ENCODE results near the gene MYRIP. TPM values are rescaled to one million over a fixed set of nuclear protein-coding genes. Genes with fewer than 3 reads are reported as not detected.

Gene MYRIP
- polyA plus RNA-seq, 1 of the 3 experiments (the other 2 are of a cell fraction) = 1.2 TPM

DNA sequence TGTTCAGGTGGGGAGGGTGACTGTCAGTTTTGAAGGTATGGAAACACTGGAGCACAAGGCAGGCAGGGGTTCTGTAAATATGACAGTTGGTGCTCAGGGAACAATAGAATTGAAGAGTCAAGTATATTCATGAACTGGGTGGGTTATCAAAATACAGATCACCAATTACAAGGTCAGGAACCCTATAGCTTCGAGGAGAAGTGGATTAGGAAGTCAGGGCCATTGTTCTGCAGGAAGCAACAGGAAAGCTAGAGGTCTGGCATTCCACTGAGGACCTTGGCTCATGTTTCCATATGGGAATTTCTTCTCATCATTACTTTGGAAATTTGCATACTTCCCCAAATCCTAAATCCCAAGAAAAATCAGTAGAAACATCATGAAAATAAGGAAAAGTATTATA is 125.9 kb downstream of the MYRIP start:
- no peaks in the 10 kb centered on the region for H3K9me3 ChIP-seq
- CTCF ChIA-PET = no interaction called here
- no peaks in the 10 kb centered on the region for H4K20me1 ChIP-seq (ENCODE audit: insufficient read depth)
- H3K27ac ChIP-seq (ENCODE audit: low read depth in 2 of 2, low read length in 1 of 2) = no peak overlapping the region
- 6% methylated on average over 1 of the region's 1 CpG for WGBS (ENCODE audit: low lambda C conversion rate)
- no peak overlapping the region for H3K4me2 ChIP-seq
- DNase-seq = no peak
- H2AFZ ChIP-seq (ENCODE audit: low read depth) = no peak overlapping the region
- H3K4me1 ChIP-seq (ENCODE audit: control insufficient read depth in 1 of 2, insufficient read depth in 2 of 2, low read depth in 1 of 2, low read length in 1 of 2) = peaks cover 0 to 8% of the 10 kb centered on the region in 2 experiments; a peak in 1 of 4 replicates
- H3K27me3 ChIP-seq (ENCODE audit: insufficient read depth) = no peaks in the 10 kb centered on the region
- TF ChIP-seq, protein P1, sequence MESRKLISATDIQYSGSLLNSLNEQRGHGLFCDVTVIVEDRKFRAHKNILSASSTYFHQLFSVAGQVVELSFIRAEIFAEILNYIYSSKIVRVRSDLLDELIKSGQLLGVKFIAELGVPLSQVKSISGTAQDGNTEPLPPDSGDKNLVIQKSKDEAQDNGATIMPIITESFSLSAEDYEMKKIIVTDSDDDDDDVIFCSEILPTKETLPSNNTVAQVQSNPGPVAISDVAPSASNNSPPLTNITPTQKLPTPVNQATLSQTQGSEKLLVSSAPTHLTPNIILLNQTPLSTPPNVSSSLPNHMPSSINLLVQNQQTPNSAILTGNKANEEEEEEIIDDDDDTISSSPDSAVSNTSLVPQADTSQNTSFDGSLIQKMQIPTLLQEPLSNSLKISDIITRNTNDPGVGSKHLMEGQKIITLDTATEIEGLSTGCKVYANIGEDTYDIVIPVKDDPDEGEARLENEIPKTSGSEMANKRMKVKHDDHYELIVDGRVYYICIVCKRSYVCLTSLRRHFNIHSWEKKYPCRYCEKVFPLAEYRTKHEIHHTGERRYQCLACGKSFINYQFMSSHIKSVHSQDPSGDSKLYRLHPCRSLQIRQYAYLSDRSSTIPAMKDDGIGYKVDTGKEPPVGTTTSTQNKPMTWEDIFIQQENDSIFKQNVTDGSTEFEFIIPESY (IDR thresholded peaks at IDR 0.05; ENCODE audit: borderline replicate concordance, low read depth) = no peak
- TF ChIP-seq MXI1 (IDR thresholded peaks at IDR 0.05; ENCODE audit: low read depth, low read length) = no peak
- TF ChIP-seq TEAD4 (IDR thresholded peaks at IDR 0.05; ENCODE audit: borderline replicate concordance, insufficient read depth) = no peak
- TF ChIP-seq SMC3 (IDR thresholded peaks at IDR 0.05; ENCODE audit: low read depth, low read length) = no peak
- no peak for TF ChIP-seq TAF1 (IDR thresholded peaks at IDR 0.05; ENCODE audit: borderline replicate concordance, low read depth, low read length)
- TF ChIP-seq POLR2AphosphoS5 (IDR thresholded peaks at IDR 0.05; ENCODE audit: low read depth, low read length) = no peak
- TF ChIP-seq, protein P2, sequence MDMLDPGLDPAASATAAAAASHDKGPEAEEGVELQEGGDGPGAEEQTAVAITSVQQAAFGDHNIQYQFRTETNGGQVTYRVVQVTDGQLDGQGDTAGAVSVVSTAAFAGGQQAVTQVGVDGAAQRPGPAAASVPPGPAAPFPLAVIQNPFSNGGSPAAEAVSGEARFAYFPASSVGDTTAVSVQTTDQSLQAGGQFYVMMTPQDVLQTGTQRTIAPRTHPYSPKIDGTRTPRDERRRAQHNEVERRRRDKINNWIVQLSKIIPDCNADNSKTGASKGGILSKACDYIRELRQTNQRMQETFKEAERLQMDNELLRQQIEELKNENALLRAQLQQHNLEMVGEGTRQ (IDR thresholded peaks at IDR 0.05; ENCODE audit: borderline replicate concordance, low read depth, low read length) = no peak
- TF ChIP-seq GABPA (IDR thresholded peaks at IDR 0.05; ENCODE audit: low read depth) = no peak
- TF ChIP-seq RAD21 (IDR thresholded peaks at IDR 0.05; ENCODE audit: low read length) = no peak
- POLR2A ChIA-PET = no interaction called here
- H3K4me3 ChIP-seq (ENCODE audit: low read depth in 2 of 2, low read length in 1 of 2) = no peak overlapping the region
- no peaks in the 10 kb centered on the region for H3K9me2 ChIP-seq
- no peaks in the 10 kb centered on the region for H3F3A ChIP-seq (replicated peaks; ENCODE audit: insufficient read depth)
- no peaks in the 10 kb centered on the region for H3K36me3 ChIP-seq (replicated peaks in 1 of 2; ENCODE audit: control insufficient read depth in 1 of 2, insufficient read depth in 2 of 2, low read length in 1 of 2)
- H3K79me2 ChIP-seq (ENCODE audit: insufficient read depth) = no peaks in the 10 kb centered on the region
- no peak overlapping the region for H3K9ac ChIP-seq

DNA sequence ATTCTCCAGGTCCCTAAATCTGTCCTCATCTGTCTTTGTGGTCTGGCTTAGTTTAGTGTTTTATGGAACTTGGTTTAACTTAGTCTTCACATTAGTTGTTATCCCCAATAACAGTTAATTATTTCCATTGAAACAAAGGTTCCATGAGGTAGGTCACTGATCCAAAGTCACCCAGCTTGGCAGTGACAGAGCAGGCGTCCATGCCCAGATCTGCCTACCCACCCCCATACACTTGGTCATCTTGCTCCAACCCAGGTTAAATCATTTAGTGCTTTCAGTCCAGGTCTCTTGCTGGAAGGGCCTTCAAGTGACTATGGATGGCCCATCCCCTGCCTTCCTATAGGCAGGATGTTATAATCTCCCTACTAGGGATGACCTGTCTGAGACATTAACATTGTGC is 127.4 kb downstream of the MYRIP start:
- H3K27ac ChIP-seq (ENCODE audit: low read depth in 2 of 2, low read length in 1 of 2) = no peak overlapping the region
- no peaks in the 10 kb centered on the region for H4K20me1 ChIP-seq (ENCODE audit: insufficient read depth)
- POLR2A ChIA-PET = no interaction called here
- 64% methylated on average over 1 of the region's 1 CpG for WGBS (ENCODE audit: low lambda C conversion rate)
- peaks cover 0 to 8% of the 10 kb centered on the region in 2 experiments; a peak in 1 of 4 replicates for H3K4me1 ChIP-seq (ENCODE audit: control insufficient read depth in 1 of 2, insufficient read depth in 2 of 2, low read depth in 1 of 2, low read length in 1 of 2)
- no peak overlapping the region for H3K9ac ChIP-seq
- TF ChIP-seq ELF1 (IDR thresholded peaks at IDR 0.05) (no peak), FOXJ3 (CRISPR knock-in tag; IDR thresholded peaks at IDR 0.05) (no peak), SIN3A (IDR thresholded peaks at IDR 0.05; ENCODE audit: borderline replicate concordance, low read depth, low read length) (no peak)
- TF ChIP-seq, protein P1 (IDR thresholded peaks at IDR 0.05; ENCODE audit: borderline replicate concordance, low read depth) = no peak
- H3K9me3 ChIP-seq = no peaks in the 10 kb centered on the region
- no peaks in the 10 kb centered on the region for H3F3A ChIP-seq (replicated peaks; ENCODE audit: insufficient read depth)
- no peaks in the 10 kb centered on the region for H3K36me3 ChIP-seq (replicated peaks in 1 of 2; ENCODE audit: control insufficient read depth in 1 of 2, insufficient read depth in 2 of 2, low read length in 1 of 2)
- no peak for DNase-seq
- no peak overlapping the region for H2AFZ ChIP-seq (ENCODE audit: low read depth)
- CTCF ChIA-PET = no interaction called here
- H3K79me2 ChIP-seq (ENCODE audit: insufficient read depth) = no peaks in the 10 kb centered on the region
- H3K27me3 ChIP-seq (ENCODE audit: insufficient read depth) = no peaks in the 10 kb centered on the region
- H3K4me2 ChIP-seq = no peak overlapping the region
- no peaks in the 10 kb centered on the region for H3K9me2 ChIP-seq
- no peak overlapping the region for H3K4me3 ChIP-seq (ENCODE audit: low read depth in 2 of 2, low read length in 1 of 2)

Measured in SK-N-SH (cell line).